ENCODE results near the gene ISL2. TPM values are rescaled to one million over a fixed set of nuclear protein-coding genes. Genes with fewer than 3 reads are reported as not detected.

ISL2 gene
- total RNA-seq, 2 experiments from 2014 or later = 6.2 to 11.8 TPM

- H4K20me1 ChIP-seq (ENCODE audit: insufficient read depth, low read length) = no peaks in the 10 kb centered on the region
- no peaks in the 10 kb centered on the region for H3K9me2 ChIP-seq (ENCODE audit: insufficient read depth, low read length)
- CTCF ChIA-PET (ENCODE audit: unreplicated experiment) = no interaction called here
- H3K36me3 ChIP-seq (ENCODE audit: insufficient read depth, low read length) = no peaks in the 10 kb centered on the region
- H3K27ac ChIP-seq (ENCODE audit: low read depth, low read length, poor library complexity, severe bottlenecking) = no peak overlapping the region
- DNase-seq (ENCODE audit: low spot score) = no peak
- POLR2A ChIA-PET = no interaction called here
- no peaks in the 10 kb centered on the region for H3K79me2 ChIP-seq (ENCODE audit: insufficient read depth, low read depth, low read length)
- TF ChIP-seq CTCF (conservative IDR thresholded peaks at IDR 0.05; ENCODE audit: low read length) (no peak), EZH2phosphoT487 (IDR thresholded peaks at IDR 0.05; ENCODE audit: borderline replicate concordance, low read depth, low read length) (no peak)
- no TSS peak for BruUV-seq (replicated peaks)
- H2AFZ ChIP-seq (ENCODE audit: low read length) = no peak overlapping the region
- H3K4me2 ChIP-seq (ENCODE audit: low read length) = no peak overlapping the region
- intact Hi-C loops (cut with micrococcal nuclease; ENCODE audit: unreplicated experiment) = no loop called here
- no peaks in the 10 kb centered on the region for H3K4me1 ChIP-seq (ENCODE audit: insufficient read depth, low read length, poor library complexity, severe bottlenecking)
- no peaks in the 10 kb centered on the region for H3K9me3 ChIP-seq (ENCODE audit: low read length)
- H3K4me3 ChIP-seq (ENCODE audit: low read depth, low read length, poor library complexity, severe bottlenecking) = no peak overlapping the region
Observed at GRCh38 chr15:76386926-76387325, 50.4 kb downstream of the ISL2 start.

GRCh38 chr15:76390571-76390970 lies 54.0 kb downstream of the ISL2 start:
- DNase-seq (ENCODE audit: low spot score) = no peak
- CTCF ChIA-PET (ENCODE audit: unreplicated experiment) = no interaction called here
- H3K4me3 ChIP-seq (ENCODE audit: low read depth, low read length, poor library complexity, severe bottlenecking) = no peak overlapping the region
- no peaks in the 10 kb centered on the region for H3K9me3 ChIP-seq (ENCODE audit: low read length)
- H3K4me1 ChIP-seq (ENCODE audit: insufficient read depth, low read length, poor library complexity, severe bottlenecking) = no peaks in the 10 kb centered on the region
- TF ChIP-seq CTCF (conservative IDR thresholded peaks at IDR 0.05; ENCODE audit: low read length) (no peak), EZH2phosphoT487 (IDR thresholded peaks at IDR 0.05; ENCODE audit: borderline replicate concordance, low read depth, low read length) (no peak)
- no peak overlapping the region for H3K4me2 ChIP-seq (ENCODE audit: low read length)
- no peaks in the 10 kb centered on the region for H4K20me1 ChIP-seq (ENCODE audit: insufficient read depth, low read length)
- H3K36me3 ChIP-seq (ENCODE audit: insufficient read depth, low read length) = no peaks in the 10 kb centered on the region
- no peaks in the 10 kb centered on the region for H3K79me2 ChIP-seq (ENCODE audit: insufficient read depth, low read depth, low read length)
- intact Hi-C loops (cut with micrococcal nuclease; ENCODE audit: unreplicated experiment) = no loop called here
- POLR2A ChIA-PET = interaction anchor here (1.2 kb wide), 1 partner anchor 235 kb away, joined by 3 read pairs; no protein-coding TSS in a partner anchor
- no peak overlapping the region for H3K27ac ChIP-seq (ENCODE audit: low read depth, low read length, poor library complexity, severe bottlenecking)
- BruUV-seq (replicated peaks) = no TSS peak
- H2AFZ ChIP-seq (ENCODE audit: low read length) = no peak overlapping the region
- H3K9me2 ChIP-seq (ENCODE audit: insufficient read depth, low read length) = no peaks in the 10 kb centered on the region

- H3K27ac ChIP-seq (ENCODE audit: low read depth, low read length, poor library complexity, severe bottlenecking) = no peak overlapping the region
- H2AFZ ChIP-seq (ENCODE audit: low read length) = no peak overlapping the region
- TF ChIP-seq CTCF (conservative IDR thresholded peaks at IDR 0.05; ENCODE audit: low read length) (no peak), EZH2phosphoT487 (IDR thresholded peaks at IDR 0.05; ENCODE audit: borderline replicate concordance, low read depth, low read length) (no peak)
- POLR2A ChIA-PET = interaction anchor here (1.2 kb wide), 1 partner anchor 234 kb away, joined by 3 read pairs; no protein-coding TSS in a partner anchor
- no peaks in the 10 kb centered on the region for H3K9me3 ChIP-seq (ENCODE audit: low read length)
- CTCF ChIA-PET (ENCODE audit: unreplicated experiment) = no interaction called here
- BruUV-seq (replicated peaks) = no TSS peak
- no peak overlapping the region for H3K4me3 ChIP-seq (ENCODE audit: low read depth, low read length, poor library complexity, severe bottlenecking)
- no peaks in the 10 kb centered on the region for H3K4me1 ChIP-seq (ENCODE audit: insufficient read depth, low read length, poor library complexity, severe bottlenecking)
- H3K9me2 ChIP-seq (ENCODE audit: insufficient read depth, low read length) = no peaks in the 10 kb centered on the region
- H3K36me3 ChIP-seq (ENCODE audit: insufficient read depth, low read length) = no peaks in the 10 kb centered on the region
- H3K79me2 ChIP-seq (ENCODE audit: insufficient read depth, low read depth, low read length) = no peaks in the 10 kb centered on the region
- DNase-seq (ENCODE audit: low spot score) = no peak
- H4K20me1 ChIP-seq (ENCODE audit: insufficient read depth, low read length) = no peaks in the 10 kb centered on the region
- H3K4me2 ChIP-seq (ENCODE audit: low read length) = no peak overlapping the region
- intact Hi-C loops (cut with micrococcal nuclease; ENCODE audit: unreplicated experiment) = no loop called here
Observed at GRCh38 chr15:76391309-76391708, 54.7 kb downstream of the ISL2 start.

Data from OCI-LY7 (cell line).